NB4 (cell line): ENCODE data around the gene CCDC121.
A peak's percentile ranks its signal among the peaks of the same experiment; 100 is the strongest.
"Not testable (repeated sequence)": the region's sequence is repeated elsewhere in the genome, so short reads cannot be mapped to it uniquely, and the experiment has no call there.

ENCODE experiments used
- DNase-seq: peaks from one replicate; pipeline ENCODE4 v3.0.0; 2010; ENCODE audit warnings: low read depth
- H3K4me3 ChIP-seq: one replicate; pipeline ENCODE4 v1.5.1; 2011; ENCODE audit warnings: mild to moderate bottlenecking, low read depth, low read length, moderate library complexity
- MYC ChIP-seq: IDR thresholded peaks from 2 replicates; pipeline ENCODE4 v1.6.1; 2011; ENCODE audit warnings: low read depth, low read length
- POLR2A ChIP-seq: IDR thresholded peaks from 2 replicates; pipeline ENCODE4 v1.6.1; 2011; ENCODE audit warnings: mild to moderate bottlenecking; ENCODE audit not compliant: insufficient read length; ENCODE audit errors: extremely low read depth
- TF ChIP-seq, protein P1 (sequence below): IDR thresholded peaks from one replicate; pipeline ENCODE4 v1.5.1; 2012; ENCODE audit warnings: low read depth, low read length
- TF ChIP-seq, protein P2 (sequence below): IDR thresholded peaks from 2 replicates; pipeline ENCODE4 v1.6.1; 2011; ENCODE audit warnings: low read depth, low read length

The CCDC121 gene

DNA sequence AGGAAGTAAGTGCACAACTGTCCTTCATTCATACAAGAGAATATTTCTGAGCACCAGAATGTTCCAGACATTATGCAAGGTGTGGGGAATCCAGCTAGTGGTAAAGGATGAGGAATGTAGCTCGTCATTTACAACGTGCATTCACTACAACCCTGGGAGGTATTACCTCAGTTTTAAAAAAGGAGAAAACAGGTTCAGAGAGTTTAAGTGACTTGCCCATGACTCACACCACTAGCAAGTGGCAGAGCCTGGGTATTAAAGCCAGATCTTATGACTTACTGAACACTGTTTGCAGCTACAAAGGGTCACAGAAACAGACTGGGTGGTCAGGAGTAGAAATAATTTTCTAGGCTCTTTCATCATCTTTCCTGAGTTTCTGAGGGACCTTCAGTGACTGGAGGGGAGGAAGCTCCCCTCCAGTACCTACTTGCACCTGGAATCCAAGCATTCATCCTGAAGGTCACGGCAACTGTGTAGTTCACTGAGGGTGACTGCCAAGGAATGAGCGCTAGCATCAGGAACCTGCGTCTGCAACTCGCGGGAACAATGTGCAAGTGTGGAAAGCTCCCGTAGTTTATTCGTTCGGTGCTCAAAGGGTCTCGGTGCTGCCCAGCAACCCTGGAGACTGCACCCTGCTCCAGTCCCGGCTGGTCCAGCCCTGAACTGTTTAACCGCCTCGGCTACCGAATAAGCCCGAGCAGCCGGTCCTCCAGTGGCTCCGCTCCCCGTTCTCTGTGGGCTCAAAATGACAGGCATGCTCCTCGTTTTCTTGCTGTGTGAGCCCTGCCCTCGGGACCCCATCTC lies 647 bp downstream of the CCDC121 start:
- DNase-seq: peak; percentile 77
- TF ChIP-seq MYC (no peak), POLR2A (no peak)
- TF ChIP-seq, protein P1, sequence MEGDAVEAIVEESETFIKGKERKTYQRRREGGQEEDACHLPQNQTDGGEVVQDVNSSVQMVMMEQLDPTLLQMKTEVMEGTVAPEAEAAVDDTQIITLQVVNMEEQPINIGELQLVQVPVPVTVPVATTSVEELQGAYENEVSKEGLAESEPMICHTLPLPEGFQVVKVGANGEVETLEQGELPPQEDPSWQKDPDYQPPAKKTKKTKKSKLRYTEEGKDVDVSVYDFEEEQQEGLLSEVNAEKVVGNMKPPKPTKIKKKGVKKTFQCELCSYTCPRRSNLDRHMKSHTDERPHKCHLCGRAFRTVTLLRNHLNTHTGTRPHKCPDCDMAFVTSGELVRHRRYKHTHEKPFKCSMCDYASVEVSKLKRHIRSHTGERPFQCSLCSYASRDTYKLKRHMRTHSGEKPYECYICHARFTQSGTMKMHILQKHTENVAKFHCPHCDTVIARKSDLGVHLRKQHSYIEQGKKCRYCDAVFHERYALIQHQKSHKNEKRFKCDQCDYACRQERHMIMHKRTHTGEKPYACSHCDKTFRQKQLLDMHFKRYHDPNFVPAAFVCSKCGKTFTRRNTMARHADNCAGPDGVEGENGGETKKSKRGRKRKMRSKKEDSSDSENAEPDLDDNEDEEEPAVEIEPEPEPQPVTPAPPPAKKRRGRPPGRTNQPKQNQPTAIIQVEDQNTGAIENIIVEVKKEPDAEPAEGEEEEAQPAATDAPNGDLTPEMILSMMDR: no peak
- H3K4me3 ChIP-seq: peak overlapping the region; percentile 97

DNA sequence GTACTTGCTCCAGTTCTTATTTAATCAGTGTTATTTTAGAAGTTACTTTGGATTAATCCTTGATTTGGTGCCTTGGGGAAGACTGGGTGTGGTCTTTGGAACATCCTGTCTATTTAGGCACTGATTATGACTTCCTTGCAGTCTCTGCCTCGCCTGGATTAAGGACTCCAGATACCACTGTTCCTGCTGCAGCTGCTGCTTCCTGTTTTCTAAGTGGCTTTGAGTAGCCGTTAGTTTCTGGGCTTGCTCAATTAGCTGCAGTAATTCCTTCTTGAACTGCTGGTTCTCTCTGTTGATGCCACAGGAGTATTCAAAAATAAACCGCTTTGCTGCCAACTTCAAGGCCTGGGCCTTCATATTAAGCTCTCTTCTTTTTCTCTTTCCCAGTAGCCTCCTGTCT lies 1.9 kb downstream of the CCDC121 start:
- not testable (repeated sequence) for H3K4me3 ChIP-seq
- peak; percentile 74 for DNase-seq

DNA sequence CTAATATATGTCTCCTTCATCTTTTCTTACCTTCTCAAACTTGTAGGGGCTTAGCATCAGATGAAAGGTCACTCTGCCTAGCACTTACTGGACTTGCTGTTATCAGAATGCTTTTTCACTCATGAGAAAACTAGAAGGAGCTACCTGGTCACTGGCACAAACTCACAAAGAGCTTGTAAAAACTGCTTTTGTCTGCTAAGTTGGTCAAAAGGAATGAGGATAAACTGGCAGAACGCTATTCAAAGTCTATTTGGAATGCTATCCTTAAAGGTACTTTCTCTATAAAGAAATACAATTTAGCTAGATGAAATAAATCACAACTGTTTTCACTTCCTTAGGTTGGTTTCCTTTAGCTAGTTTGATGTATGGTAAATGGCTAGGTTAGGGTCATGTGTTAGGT lies 2.5 kb downstream of the CCDC121 start:
- H3K4me3 ChIP-seq, DNase-seq: not testable (repeated sequence)

DNA sequence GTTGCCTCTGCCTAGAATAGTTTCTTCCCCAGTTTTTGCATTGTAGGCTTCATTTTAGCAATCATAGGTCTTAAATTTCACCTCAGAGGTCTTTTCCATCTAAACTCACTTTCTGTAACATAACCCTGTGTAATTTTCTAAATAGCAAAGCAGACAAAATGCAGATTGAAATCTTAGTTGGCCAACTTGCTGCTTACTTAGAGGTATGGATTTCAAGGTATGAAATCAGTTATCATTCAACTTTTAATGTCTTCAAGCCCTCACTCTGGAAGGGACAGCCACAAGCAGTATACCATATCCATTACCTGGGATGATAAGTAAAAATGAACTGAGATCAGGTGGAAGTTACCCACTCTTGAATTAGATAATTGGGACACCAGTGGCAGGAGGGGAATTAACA lies 3.9 kb downstream of the CCDC121 start:
- no peak overlapping the region for H3K4me3 ChIP-seq
- no peak for DNase-seq
- TF ChIP-seq, protein P1: no peak
- TF ChIP-seq, protein P2, sequence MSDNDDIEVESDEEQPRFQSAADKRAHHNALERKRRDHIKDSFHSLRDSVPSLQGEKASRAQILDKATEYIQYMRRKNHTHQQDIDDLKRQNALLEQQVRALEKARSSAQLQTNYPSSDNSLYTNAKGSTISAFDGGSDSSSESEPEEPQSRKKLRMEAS: no peak
- no peak for TF ChIP-seq MYC
- no peak for TF ChIP-seq POLR2A

DNA sequence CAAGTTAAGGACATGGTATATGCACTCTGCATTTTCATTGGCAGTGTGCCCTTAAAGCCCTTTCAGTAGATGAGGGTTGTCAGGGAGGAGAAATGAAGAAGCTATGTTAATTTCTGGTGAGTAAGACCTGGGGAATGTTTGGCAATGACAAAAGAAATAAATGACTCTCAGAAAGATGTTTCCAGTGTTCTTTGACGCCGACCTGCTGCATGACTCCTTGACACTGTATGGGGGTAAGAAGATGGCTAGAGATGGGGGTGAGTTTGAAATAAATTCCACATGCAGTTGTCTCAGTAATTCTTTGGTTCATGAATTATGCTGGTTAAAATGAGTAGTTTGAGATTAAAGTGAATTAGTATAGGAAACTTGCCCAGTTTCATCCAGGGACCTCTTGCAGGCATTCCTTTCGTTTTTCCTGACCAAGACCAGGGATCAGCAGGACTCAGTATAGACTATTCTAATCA lies 5.9 kb downstream of the CCDC121 start:
- TF ChIP-seq, protein P1: no peak
- TF ChIP-seq, protein P2: no peak
- no peak for TF ChIP-seq MYC
- TF ChIP-seq POLR2A: no peak
- no peak overlapping the region for H3K4me3 ChIP-seq
- DNase-seq: no peak

DNA sequence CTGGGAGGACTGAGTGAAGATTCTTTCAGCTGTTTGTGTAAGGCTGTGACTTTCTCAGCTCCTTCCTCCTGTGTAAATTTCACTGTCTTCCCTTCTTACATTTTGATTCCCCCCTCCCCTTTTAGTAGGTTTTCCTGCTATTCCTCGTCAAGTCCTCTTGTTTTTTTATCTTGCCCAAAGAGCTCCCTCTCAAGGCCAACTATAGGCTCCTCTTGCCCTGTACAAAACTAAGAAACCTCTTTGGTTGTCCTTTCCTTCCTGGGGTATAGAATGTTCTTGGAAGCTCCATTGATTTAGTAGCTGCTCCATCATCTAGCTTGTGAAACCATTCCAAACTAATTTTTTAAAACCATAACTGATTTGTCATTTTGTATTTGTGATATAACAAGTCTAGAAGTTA lies 7.3 kb downstream of the CCDC121 start:
- TF ChIP-seq POLR2A: no peak
- no peak for TF ChIP-seq MYC
- TF ChIP-seq, protein P1: no peak
- TF ChIP-seq, protein P2: no peak
- H3K4me3 ChIP-seq: no peak overlapping the region
- no peak for DNase-seq

DNA sequence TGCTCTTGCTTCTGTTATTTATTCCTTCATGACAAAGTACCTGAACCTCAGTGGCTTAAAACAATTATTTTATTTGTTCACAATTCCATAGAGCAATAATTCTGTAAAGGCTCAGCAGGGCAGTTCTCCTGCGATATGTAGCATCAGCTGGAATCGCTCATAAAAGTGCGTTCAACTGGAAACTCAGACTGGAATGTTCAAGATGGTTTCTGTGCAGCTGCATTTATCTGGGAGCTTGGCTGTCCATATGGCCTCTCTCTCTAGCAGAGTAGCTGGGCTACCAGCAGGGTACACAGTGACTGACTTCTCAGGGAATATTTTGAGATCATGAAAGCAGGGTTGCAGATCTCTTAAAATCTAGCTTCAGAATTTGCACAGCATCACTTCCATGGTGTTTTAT lies 13.5 kb downstream of the CCDC121 start:
- no peak for DNase-seq
- no peak for TF ChIP-seq MYC
- TF ChIP-seq, protein P2: no peak
- TF ChIP-seq, protein P1: no peak
- no peak for TF ChIP-seq POLR2A
- H3K4me3 ChIP-seq: no peak overlapping the region
